Measurements from ENCODE around the gene ST6GALNAC4.

GRCh38 chr9:127876026-127876763 lies 40.6 kb downstream of the ST6GALNAC4 start:
- TF ChIP-seq CTCF (IDR thresholded peaks at IDR 0.05) (no peak), REST (IDR thresholded peaks at IDR 0.05; ENCODE audit: insufficient read depth in 1 of 2, low read depth in 2 of 2, low read length in 1 of 2) (no peak), SIN3A (IDR thresholded peaks at IDR 0.05; ENCODE audit: borderline replicate concordance, insufficient read depth, low read depth, low read length) (no peak), POLR2AphosphoS5 (IDR thresholded peaks at IDR 0.05; ENCODE audit: low read depth, low read length) (no peak), TCF7L2 (IDR thresholded peaks at IDR 0.05; ENCODE audit: low read depth, low read length) (no peak)

All from Panc1 (cell line).